Measurements from ENCODE around the gene WNT9A. TPM values are rescaled to one million over a fixed set of nuclear protein-coding genes. Genes with fewer than 3 reads are reported as not detected.

The WNT9A gene
- total RNA-seq, 2 donors from 2014 or later: 1.4 to 2.0 TPM

- H3K9me3 ChIP-seq: no peaks in the 10 kb centered on the region
- H3K4me3 ChIP-seq: no peak overlapping the region
- WGBS: 95% methylated on average over 11 of the region's 14 CpGs
- H3K27me3 ChIP-seq (replicated peaks; ENCODE audit: insufficient read depth): no peaks in the 10 kb centered on the region
- H3K36me3 ChIP-seq: no peaks in the 10 kb centered on the region
- no peak for DNase-seq (ENCODE audit: low spot score)
- intact Hi-C loops (cut with DNase I): no loop called here
- no peaks in the 10 kb centered on the region for H3K4me1 ChIP-seq (replicated peaks)
- no peak overlapping the region for H3K27ac ChIP-seq
- TF ChIP-seq POLR2AphosphoS5 (IDR thresholded peaks at IDR 0.05) (no peak), POLR2A (IDR thresholded peaks at IDR 0.05) (no peak)
- TF ChIP-seq, protein P1, sequence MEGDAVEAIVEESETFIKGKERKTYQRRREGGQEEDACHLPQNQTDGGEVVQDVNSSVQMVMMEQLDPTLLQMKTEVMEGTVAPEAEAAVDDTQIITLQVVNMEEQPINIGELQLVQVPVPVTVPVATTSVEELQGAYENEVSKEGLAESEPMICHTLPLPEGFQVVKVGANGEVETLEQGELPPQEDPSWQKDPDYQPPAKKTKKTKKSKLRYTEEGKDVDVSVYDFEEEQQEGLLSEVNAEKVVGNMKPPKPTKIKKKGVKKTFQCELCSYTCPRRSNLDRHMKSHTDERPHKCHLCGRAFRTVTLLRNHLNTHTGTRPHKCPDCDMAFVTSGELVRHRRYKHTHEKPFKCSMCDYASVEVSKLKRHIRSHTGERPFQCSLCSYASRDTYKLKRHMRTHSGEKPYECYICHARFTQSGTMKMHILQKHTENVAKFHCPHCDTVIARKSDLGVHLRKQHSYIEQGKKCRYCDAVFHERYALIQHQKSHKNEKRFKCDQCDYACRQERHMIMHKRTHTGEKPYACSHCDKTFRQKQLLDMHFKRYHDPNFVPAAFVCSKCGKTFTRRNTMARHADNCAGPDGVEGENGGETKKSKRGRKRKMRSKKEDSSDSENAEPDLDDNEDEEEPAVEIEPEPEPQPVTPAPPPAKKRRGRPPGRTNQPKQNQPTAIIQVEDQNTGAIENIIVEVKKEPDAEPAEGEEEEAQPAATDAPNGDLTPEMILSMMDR (IDR thresholded peaks at IDR 0.05): no peak
Measured at GRCh38 chr1:227904541-227905335, 43.0 kb downstream of the WNT9A start.

DNA sequence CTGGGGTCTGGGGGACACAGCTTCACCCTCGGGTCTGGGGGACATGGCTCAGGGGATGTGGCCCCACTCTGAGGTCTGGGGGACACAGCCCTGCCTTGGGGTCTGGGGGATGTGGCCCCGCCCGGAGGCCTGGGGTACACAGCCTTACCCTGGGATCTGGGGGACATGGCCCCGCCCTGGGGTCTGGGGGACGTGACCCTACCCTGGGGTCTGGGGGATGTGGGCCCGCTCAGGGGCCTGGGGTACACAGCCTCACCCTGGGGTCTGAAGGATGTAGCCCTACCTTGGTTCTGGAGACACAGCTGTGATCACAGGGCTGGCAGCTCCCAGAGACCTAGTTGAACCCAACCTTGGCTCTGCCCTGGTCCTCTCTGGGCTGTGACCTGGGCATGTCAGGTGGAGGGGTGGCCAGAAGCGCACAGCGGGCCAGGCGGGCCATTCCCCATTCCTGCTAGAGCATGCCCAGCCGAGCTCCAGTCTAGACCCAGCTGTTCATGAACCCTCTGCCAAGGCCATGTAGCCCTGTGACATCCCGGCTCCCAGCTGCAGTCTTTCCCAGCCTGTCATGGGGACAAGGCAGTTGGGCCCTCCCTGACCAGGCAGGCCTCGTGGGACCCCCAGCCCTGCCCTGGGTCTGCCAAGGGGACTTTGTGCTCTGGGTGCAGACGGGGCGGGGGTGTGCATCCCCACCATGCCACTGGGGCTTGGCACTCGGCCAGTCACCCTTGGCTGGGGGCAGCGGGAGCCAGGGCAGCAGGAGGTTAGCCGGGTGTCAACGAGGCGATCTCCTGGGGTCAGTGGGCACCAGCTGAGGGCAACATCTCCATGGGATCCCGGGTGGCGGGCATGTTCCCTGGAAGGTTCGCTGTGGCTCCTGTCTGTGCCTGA is 43.9 kb downstream of the WNT9A start:
- TF ChIP-seq POLR2A (IDR thresholded peaks at IDR 0.05) (no peak), POLR2AphosphoS5 (IDR thresholded peaks at IDR 0.05) (no peak)
- TF ChIP-seq, protein P1 (IDR thresholded peaks at IDR 0.05): no peak
- Histone ChIP-seq H3K9me3 (no peaks in the 10 kb centered on the region), H3K4me1 (replicated peaks) (no peaks in the 10 kb centered on the region), H3K27me3 (replicated peaks; ENCODE audit: insufficient read depth) (no peaks in the 10 kb centered on the region), H3K36me3 (no peaks in the 10 kb centered on the region), H3K4me3 (no peak overlapping the region), H3K27ac (no peak overlapping the region)
- no peak for DNase-seq (ENCODE audit: low spot score)
- intact Hi-C loops (cut with DNase I): no loop called here
- 87% methylated on average over 14 of the region's 22 CpGs for WGBS

- intact Hi-C loops (cut with DNase I): no loop called here
- Histone ChIP-seq H3K4me3 (no peak overlapping the region), H3K4me1 (replicated peaks) (no peaks in the 10 kb centered on the region), H3K9me3 (no peaks in the 10 kb centered on the region), H3K27me3 (replicated peaks; ENCODE audit: insufficient read depth) (no peaks in the 10 kb centered on the region), H3K27ac (no peak overlapping the region), H3K36me3 (no peaks in the 10 kb centered on the region)
- DNase-seq (ENCODE audit: low spot score): no peak
- no peak for TF ChIP-seq POLR2AphosphoS5 (IDR thresholded peaks at IDR 0.05)
- TF ChIP-seq, protein P1 (IDR thresholded peaks at IDR 0.05): no peak
- no peak for TF ChIP-seq POLR2A (IDR thresholded peaks at IDR 0.05)
- 91% methylated on average over 9 of the region's 9 CpGs for WGBS
Measured at GRCh38 chr1:227903061-227903521, 44.6 kb downstream of the WNT9A start.

- no peak for DNase-seq (ENCODE audit: low spot score)
- no peaks in the 10 kb centered on the region for H3K4me1 ChIP-seq (replicated peaks)
- H3K36me3 ChIP-seq: no peaks in the 10 kb centered on the region
- WGBS: 100% methylated on average over 1 of the region's 9 CpGs
- no peak overlapping the region for H3K4me3 ChIP-seq
- TF ChIP-seq POLR2AphosphoS5 (IDR thresholded peaks at IDR 0.05) (no peak), POLR2A (IDR thresholded peaks at IDR 0.05) (no peak)
- TF ChIP-seq, protein P1 (IDR thresholded peaks at IDR 0.05): no peak
- no peaks in the 10 kb centered on the region for H3K27me3 ChIP-seq (replicated peaks; ENCODE audit: insufficient read depth)
- no peaks in the 10 kb centered on the region for H3K9me3 ChIP-seq
- no peak overlapping the region for H3K27ac ChIP-seq
- intact Hi-C loops (cut with DNase I): no loop called here
Measured at GRCh38 chr1:227902641-227902990, 45.1 kb downstream of the WNT9A start.
